Panc1 (cell line): ENCODE data around the gene ZDHHC11.

ENCODE experiments used
- CTCF ChIP-seq: fragments of 450-650 bp; IDR thresholded peaks from 2 replicates; pipeline ENCODE4 v1.5.1; 2017; ENCODE audit warnings: mild to moderate bottlenecking
- POLR2AphosphoS5 ChIP-seq: IDR thresholded peaks from 2 replicates; pipeline ENCODE4 v1.6.1; 2012; ENCODE audit warnings: mild to moderate bottlenecking, low read depth, low read length, moderate library complexity
- REST ChIP-seq, 2 experiments: IDR thresholded peaks; 2 replicates each; pipeline ENCODE4 v1.6.1; 2011 to 2012; ENCODE audit warnings: low read depth in 2 of 2, control low read depth in 1 of 2, low read length in 1 of 2, mild to moderate bottlenecking in 1 of 2, moderate library complexity in 1 of 2; ENCODE audit not compliant: insufficient read depth in 1 of 2
- SIN3A ChIP-seq: IDR thresholded peaks from 2 replicates; pipeline ENCODE4 v1.6.1; 2012; ENCODE audit warnings: low read depth, mild to moderate bottlenecking, low read length, moderate library complexity, borderline replicate concordance; ENCODE audit not compliant: insufficient read depth

GRCh38 chr5:891837-892393, 41.1 kb upstream of the ZDHHC11 start:
- TF ChIP-seq CTCF (no peak), POLR2AphosphoS5 (no peak), REST (IDR thresholded peaks at IDR 0.05; ENCODE audit: insufficient read depth in 1 of 2, low read depth in 2 of 2, low read length in 1 of 2) (no peak), SIN3A (no peak)
